ENCODE data around the gene GUCY2D. TPM values are rescaled to one million over a fixed set of nuclear protein-coding genes. Genes with fewer than 3 reads are reported as not detected.

Gene GUCY2D
- total and polyA plus RNA-seq, 2 donors, result not detected

- no peak overlapping the region for H3K4me3 ChIP-seq (ENCODE audit: low read depth, low read length)
- no peak for DNase-seq (ENCODE audit: extremely low spot score)
- 38% methylated on average over 6 of the region's 6 CpGs for WGBS
- no peak overlapping the region for H3K27ac ChIP-seq (ENCODE audit: low read depth)
- H3K4me1 ChIP-seq (ENCODE audit: insufficient read depth), result no peaks in the 10 kb centered on the region
- H3K36me3 ChIP-seq (ENCODE audit: insufficient read depth), result no peaks in the 10 kb centered on the region
Observed at GRCh38 chr17:8064561-8065019, 62.2 kb downstream of the GUCY2D start.

DNA sequence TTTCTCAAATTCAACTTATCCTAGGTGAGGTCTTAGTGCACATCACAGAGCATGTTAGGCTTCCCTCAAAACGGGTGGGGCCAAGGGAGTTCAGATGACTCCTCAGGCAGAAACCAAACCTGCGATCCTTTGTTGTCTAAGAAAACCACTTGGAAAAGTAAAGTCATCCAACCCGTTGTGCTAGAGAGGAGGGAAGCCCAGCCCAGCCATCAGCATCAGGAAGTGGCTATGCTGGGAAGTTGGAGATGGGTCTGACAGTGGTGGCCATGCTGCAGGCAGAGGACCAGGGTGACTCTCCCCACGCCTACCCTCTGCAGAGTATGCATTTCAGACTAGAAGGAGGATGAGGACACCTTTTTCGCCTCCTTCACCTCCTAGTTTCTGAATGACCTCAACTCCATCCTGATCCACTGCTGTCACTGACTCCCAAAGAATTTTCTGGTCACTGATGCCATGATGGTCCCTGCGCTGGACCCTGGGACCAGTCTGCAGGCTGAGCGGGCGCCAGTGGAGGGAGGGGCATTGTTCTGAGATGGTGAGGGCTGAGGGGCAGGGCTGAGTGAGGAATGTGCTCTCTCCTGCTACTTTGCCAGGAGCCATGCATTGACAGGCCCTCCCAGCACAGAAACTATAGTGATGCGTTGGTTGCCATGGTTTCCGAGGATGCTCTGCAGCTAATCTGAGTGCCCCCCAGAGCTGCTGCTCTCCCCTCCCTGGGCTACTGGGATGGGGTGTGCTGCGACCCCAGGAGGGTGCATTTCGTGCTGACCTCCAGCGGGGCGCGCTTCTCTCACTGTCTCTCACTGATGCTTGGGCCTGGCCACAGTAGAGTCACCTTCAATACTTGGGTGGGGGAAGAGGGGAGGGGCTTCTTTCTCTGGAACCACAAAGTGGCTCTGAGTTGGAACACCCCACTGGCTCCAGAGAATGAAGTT is 64.7 kb downstream of the GUCY2D start:
- no peak overlapping the region for H3K4me3 ChIP-seq (ENCODE audit: low read depth, low read length)
- H3K27ac ChIP-seq (ENCODE audit: low read depth), result no peak overlapping the region
- WGBS, result 65% methylated on average over 15 of the region's 15 CpGs
- DNase-seq (ENCODE audit: extremely low spot score), result no peak
- no peaks in the 10 kb centered on the region for H3K4me1 ChIP-seq (ENCODE audit: insufficient read depth)
- H3K36me3 ChIP-seq (ENCODE audit: insufficient read depth), result no peaks in the 10 kb centered on the region

DNA sequence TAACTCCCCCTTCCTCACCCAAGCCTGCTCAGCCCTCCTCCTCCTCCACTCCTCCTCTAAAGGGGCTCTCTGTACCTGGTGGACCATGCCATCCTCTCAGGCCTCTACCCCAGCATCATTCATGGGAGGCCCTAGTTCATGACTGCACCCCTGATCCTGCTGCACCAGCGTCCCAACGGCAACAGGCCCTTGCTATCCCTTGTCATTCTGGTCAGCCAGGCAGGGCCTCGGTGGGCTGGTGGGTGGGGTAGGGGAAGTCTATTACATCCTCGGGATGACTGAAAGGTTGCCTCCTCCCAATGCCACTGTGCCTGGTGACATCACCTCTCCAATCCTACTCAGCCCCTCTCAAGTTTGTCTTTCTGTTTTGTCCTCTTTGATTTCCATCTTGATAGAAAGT is 65.4 kb downstream of the GUCY2D start:
- DNase-seq (ENCODE audit: extremely low spot score), result no peak
- 61% methylated on average over 4 of the region's 4 CpGs for WGBS
- H3K4me3 ChIP-seq (ENCODE audit: low read depth, low read length), result no peak overlapping the region
- no peak overlapping the region for H3K27ac ChIP-seq (ENCODE audit: low read depth)
- H3K4me1 ChIP-seq (ENCODE audit: insufficient read depth), result no peaks in the 10 kb centered on the region
- H3K36me3 ChIP-seq (ENCODE audit: insufficient read depth), result no peaks in the 10 kb centered on the region

GRCh38 chr17:8068736-8069586 is 66.5 kb downstream of the GUCY2D start:
- Histone ChIP-seq H3K36me3 (ENCODE audit: insufficient read depth) (no peaks in the 10 kb centered on the region), H3K27ac (ENCODE audit: low read depth) (no peak overlapping the region), H3K4me1 (ENCODE audit: insufficient read depth) (no peaks in the 10 kb centered on the region), H3K4me3 (ENCODE audit: low read depth, low read length) (no peak overlapping the region)
- WGBS, result 67% methylated on average over 9 of the region's 9 CpGs
- DNase-seq (ENCODE audit: extremely low spot score), result no peak

GRCh38 chr17:8069587-8069860 is 67.1 kb downstream of the GUCY2D start:
- no peak for DNase-seq (ENCODE audit: extremely low spot score)
- no peak overlapping the region for H3K27ac ChIP-seq (ENCODE audit: low read depth)
- 82% methylated on average over 3 of the region's 3 CpGs for WGBS
- H3K4me1 ChIP-seq (ENCODE audit: insufficient read depth), result no peaks in the 10 kb centered on the region
- no peaks in the 10 kb centered on the region for H3K36me3 ChIP-seq (ENCODE audit: insufficient read depth)
- no peak overlapping the region for H3K4me3 ChIP-seq (ENCODE audit: low read depth, low read length)

Other genes starting within 250 kb of the GUCY2D start
- 7.9 TPM for gene KDM6B, start 168.4 kb upstream of the GUCY2D start, total RNA-seq
- gene KDM6B, start 168.4 kb upstream of the GUCY2D start, polyA plus RNA-seq, result 17.3 TPM
- 8.1 TPM for gene TMEM88, start 147.5 kb upstream of the GUCY2D start, total RNA-seq
- gene TMEM88, start 147.5 kb upstream of the GUCY2D start, polyA plus RNA-seq, result 37.0 TPM
- gene NAA38, start 145.1 kb upstream of the GUCY2D start, total RNA-seq, result 44.4 TPM
- 110 TPM for gene NAA38, start 145.1 kb upstream of the GUCY2D start, polyA plus RNA-seq
- gene CYB5D1, start 144.6 kb upstream of the GUCY2D start, total RNA-seq, result 6.9 TPM
- gene CYB5D1, start 144.6 kb upstream of the GUCY2D start, polyA plus RNA-seq, result 12.5 TPM
- gene CHD3, start 113.8 kb upstream of the GUCY2D start, total RNA-seq, result 84.8 TPM
- 109 TPM for gene CHD3, start 113.8 kb upstream of the GUCY2D start, polyA plus RNA-seq
- gene RNF227, start 86.3 kb upstream of the GUCY2D start, total RNA-seq, result 4.2 TPM
- 3.8 TPM for gene RNF227, start 86.3 kb upstream of the GUCY2D start, polyA plus RNA-seq
- 2.3 TPM for gene KCNAB3, start 72.8 kb upstream of the GUCY2D start, total RNA-seq
- 1.3 TPM for gene KCNAB3, start 72.8 kb upstream of the GUCY2D start, polyA plus RNA-seq
- 19.9 TPM for gene TRAPPC1, start 70.7 kb upstream of the GUCY2D start, total RNA-seq
- 137 TPM for gene TRAPPC1, start 70.7 kb upstream of the GUCY2D start, polyA plus RNA-seq
- 23.8 TPM for gene CNTROB, start 70.4 kb upstream of the GUCY2D start, total RNA-seq
- 24.7 TPM for gene CNTROB, start 70.4 kb upstream of the GUCY2D start, polyA plus RNA-seq
- not detected for gene ALOX15B, start 36.4 kb downstream of the GUCY2D start, total RNA-seq
- gene ALOX15B, start 36.4 kb downstream of the GUCY2D start, polyA plus RNA-seq, result 5.6 TPM
- gene ALOX12B, start 85.1 kb downstream of the GUCY2D start, total RNA-seq, result 0.11 TPM
- not detected for gene ALOX12B, start 85.1 kb downstream of the GUCY2D start, polyA plus RNA-seq
- not detected for gene ALOXE3, start 115.9 kb downstream of the GUCY2D start, total RNA-seq
- gene ALOXE3, start 115.9 kb downstream of the GUCY2D start, polyA plus RNA-seq, result not detected
- not detected for gene HES7, start 121.5 kb downstream of the GUCY2D start, total RNA-seq
- gene HES7, start 121.5 kb downstream of the GUCY2D start, polyA plus RNA-seq, result 0.24 TPM
- 29.9 TPM for gene PER1, start 149.8 kb downstream of the GUCY2D start, total RNA-seq
- 183 TPM for gene PER1, start 149.8 kb downstream of the GUCY2D start, polyA plus RNA-seq
- gene VAMP2, start 160.3 kb downstream of the GUCY2D start, total RNA-seq, result 12.1 TPM
- gene VAMP2, start 160.3 kb downstream of the GUCY2D start, polyA plus RNA-seq, result 81.4 TPM
- 40.4 TPM for gene TMEM107, start 173.8 kb downstream of the GUCY2D start, total RNA-seq
- 21.6 TPM for gene TMEM107, start 173.8 kb downstream of the GUCY2D start, polyA plus RNA-seq
- gene BORCS6, start 187.6 kb downstream of the GUCY2D start, total RNA-seq, result 3.6 TPM
- gene BORCS6, start 187.6 kb downstream of the GUCY2D start, polyA plus RNA-seq, result 14.9 TPM
- gene AURKB, start 208.0 kb downstream of the GUCY2D start, total RNA-seq, result 9.3 TPM
- 0.66 TPM for gene AURKB, start 208.0 kb downstream of the GUCY2D start, polyA plus RNA-seq
- gene CTC1, start 245.4 kb downstream of the GUCY2D start, total RNA-seq, result 7.9 TPM
- 16.1 TPM for gene CTC1, start 245.4 kb downstream of the GUCY2D start, polyA plus RNA-seq
- gene PFAS, start 246.7 kb downstream of the GUCY2D start, total RNA-seq, result 13.6 TPM
- gene PFAS, start 246.7 kb downstream of the GUCY2D start, polyA plus RNA-seq, result 13.1 TPM